ENCODE results near the gene SRSF5. TPM values are rescaled to one million over a fixed set of nuclear protein-coding genes. Genes with fewer than 3 reads are reported as not detected.

The SRSF5 gene
- total and polyA plus RNA-seq, 2 of the 13 experiments (the other 11 are each of a cell fraction or from before 2014, with no cell fraction given), result 189 to 277 TPM

DNA sequence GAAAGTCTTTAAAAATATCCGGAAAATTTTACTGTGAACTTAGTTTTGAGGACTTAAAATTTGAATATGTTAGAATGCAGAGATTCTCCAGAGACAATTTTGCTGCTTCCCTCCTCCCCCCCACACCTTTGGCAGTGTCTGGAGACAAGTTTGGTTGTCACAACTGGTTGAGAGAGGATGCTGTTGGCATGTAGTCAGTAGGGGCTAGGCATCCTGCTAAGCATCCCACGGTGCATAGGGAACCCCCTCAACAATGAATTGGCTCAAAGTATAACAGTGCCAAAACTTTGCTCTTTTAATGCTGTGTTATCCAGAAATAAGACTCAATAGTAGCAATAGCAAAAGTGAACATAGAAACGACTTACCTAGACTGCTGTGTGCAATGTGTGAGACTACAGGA lies 3.6 kb downstream of the SRSF5 start (continued):
- TF ChIP-seq, protein P1, sequence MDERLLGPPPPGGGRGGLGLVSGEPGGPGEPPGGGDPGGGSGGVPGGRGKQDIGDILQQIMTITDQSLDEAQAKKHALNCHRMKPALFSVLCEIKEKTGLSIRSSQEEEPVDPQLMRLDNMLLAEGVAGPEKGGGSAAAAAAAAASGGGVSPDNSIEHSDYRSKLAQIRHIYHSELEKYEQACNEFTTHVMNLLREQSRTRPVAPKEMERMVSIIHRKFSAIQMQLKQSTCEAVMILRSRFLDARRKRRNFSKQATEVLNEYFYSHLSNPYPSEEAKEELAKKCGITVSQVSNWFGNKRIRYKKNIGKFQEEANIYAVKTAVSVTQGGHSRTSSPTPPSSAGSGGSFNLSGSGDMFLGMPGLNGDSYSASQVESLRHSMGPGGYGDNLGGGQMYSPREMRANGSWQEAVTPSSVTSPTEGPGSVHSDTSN (CRISPR knock-in tag; IDR thresholded peaks at IDR 0.05), result no peak
- TF ChIP-seq, protein P2, sequence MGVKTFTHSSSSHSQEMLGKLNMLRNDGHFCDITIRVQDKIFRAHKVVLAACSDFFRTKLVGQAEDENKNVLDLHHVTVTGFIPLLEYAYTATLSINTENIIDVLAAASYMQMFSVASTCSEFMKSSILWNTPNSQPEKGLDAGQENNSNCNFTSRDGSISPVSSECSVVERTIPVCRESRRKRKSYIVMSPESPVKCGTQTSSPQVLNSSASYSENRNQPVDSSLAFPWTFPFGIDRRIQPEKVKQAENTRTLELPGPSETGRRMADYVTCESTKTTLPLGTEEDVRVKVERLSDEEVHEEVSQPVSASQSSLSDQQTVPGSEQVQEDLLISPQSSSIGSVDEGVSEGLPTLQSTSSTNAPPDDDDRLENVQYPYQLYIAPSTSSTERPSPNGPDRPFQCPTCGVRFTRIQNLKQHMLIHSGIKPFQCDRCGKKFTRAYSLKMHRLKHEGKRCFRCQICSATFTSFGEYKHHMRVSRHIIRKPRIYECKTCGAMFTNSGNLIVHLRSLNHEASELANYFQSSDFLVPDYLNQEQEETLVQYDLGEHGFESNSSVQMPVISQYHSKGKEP (CRISPR knock-in tag; IDR thresholded peaks at IDR 0.05), result no peak
- TF ChIP-seq, protein P3, sequence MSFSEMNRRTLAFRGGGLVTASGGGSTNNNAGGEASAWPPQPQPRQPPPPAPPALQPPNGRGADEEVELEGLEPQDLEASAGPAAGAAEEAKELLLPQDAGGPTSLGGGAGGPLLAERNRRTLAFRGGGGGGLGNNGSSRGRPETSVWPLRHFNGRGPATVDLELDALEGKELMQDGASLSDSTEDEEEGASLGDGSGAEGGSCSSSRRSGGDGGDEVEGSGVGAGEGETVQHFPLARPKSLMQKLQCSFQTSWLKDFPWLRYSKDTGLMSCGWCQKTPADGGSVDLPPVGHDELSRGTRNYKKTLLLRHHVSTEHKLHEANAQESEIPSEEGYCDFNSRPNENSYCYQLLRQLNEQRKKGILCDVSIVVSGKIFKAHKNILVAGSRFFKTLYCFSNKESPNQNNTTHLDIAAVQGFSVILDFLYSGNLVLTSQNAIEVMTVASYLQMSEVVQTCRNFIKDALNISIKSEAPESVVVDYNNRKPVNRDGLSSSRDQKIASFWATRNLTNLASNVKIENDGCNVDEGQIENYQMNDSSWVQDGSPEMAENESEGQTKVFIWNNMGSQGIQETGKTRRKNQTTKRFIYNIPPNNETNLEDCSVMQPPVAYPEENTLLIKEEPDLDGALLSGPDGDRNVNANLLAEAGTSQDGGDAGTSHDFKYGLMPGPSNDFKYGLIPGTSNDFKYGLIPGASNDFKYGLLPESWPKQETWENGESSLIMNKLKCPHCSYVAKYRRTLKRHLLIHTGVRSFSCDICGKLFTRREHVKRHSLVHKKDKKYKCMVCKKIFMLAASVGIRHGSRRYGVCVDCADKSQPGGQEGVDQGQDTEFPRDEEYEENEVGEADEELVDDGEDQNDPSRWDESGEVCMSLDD (CRISPR knock-in tag; IDR thresholded peaks at IDR 0.05; ENCODE audit: borderline replicate concordance), result no peak
- TF ChIP-seq ZNF605 (CRISPR knock-in tag; IDR thresholded peaks at IDR 0.05) (no peak), CSRNP1 (CRISPR knock-in tag; IDR thresholded peaks at IDR 0.05) (no peak), FOXK2 (IDR thresholded peaks at IDR 0.05) (no peak)

Data from HepG2 (cell line).